GM12892 (cell line): Measurements from ENCODE around the gene PRKCD.

ENCODE experiments used
- POLR2A ChIP-seq: IDR thresholded peaks from 2 replicates; pipeline ENCODE4 v1.6.1; 2011; ENCODE audit warnings: low read depth, low read length, control low read depth
- POLR2AphosphoS5 ChIP-seq: IDR thresholded peaks from 2 replicates; pipeline ENCODE4 v1.6.1; 2011; ENCODE audit warnings: low read depth, low read length, control low read depth
- TAF1 ChIP-seq: IDR thresholded peaks from 2 replicates; pipeline ENCODE4 v1.6.1; 2011; ENCODE audit warnings: low read depth, mild to moderate bottlenecking, control low read depth, low read length, borderline replicate concordance

GRCh38 chr3:53189276-53189675 is 28.3 kb downstream of the PRKCD start:
- TF ChIP-seq TAF1 (no peak), POLR2AphosphoS5 (no peak), POLR2A (no peak)
